ENCODE results near the gene CNGB1.
A peak's percentile ranks its signal among the peaks of the same experiment; 100 is the strongest.

The CNGB1 gene

GRCh38 chr16:57972306-57972705 lies 1.4 kb upstream of the CNGB1 start:
- DNase-seq (ENCODE audit: low read depth), result no peak

- DNase-seq (ENCODE audit: low read depth), result no peak
Observed at GRCh38 chr16:57971848-57972247, 920 bp upstream of the CNGB1 start.

- DNase-seq (ENCODE audit: low read depth), result no peak
Observed at GRCh38 chr16:57970319-57970718, 609 bp downstream of the CNGB1 start.

DNA sequence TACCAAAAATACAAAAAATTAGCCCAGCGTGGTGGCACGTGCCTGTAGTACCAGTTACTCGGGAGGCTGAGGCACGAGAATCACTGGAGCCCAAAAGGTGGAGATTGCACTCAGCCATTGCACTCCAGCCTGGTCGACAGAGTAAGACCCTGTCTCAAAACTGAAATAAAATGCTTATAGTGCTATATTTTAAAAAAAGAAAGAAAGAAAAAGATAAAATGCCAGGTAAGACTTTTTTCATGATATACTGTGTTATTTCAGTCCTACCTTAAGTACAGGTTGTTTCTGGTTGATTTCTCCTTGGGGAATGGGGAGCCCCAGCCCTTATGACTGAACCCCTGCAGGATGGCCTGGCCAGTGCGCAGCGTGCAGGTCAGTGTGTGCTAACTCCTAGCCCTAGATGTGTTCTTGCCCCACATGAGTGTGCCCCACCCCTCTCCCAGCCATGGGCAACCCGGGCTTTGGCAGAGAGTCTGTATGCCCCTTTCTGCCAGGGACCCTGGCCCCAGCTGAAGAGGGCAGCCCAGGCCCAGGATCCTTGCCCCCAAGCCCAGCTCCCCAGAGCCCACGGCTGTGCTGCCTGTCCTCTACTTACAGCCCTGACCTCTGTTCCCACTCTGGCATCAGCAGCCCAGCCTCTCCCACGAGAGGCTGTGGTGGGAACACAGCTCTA lies 1.3 kb downstream of the CNGB1 start:
- no peak for DNase-seq (ENCODE audit: low read depth)

DNA sequence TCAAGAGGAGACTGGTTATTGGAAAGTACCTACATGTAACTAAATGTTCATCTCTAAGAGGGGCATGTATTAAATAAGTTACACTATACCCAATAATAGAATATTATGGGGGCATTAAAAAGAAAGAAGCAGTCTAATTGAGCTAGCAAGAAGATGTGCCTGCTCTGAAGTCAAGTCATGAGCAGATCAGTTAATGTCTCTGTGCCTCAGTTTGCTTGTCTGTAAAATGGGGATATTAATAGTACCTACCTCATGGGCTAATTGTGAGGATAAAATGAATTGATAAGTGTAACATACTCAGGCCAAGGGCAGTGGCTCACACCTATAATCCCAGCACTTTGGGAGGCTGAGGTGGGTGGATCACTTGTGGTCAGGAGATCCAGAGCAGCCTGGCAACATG lies 3.0 kb downstream of the CNGB1 start:
- no peak for DNase-seq (ENCODE audit: low read depth)

DNA sequence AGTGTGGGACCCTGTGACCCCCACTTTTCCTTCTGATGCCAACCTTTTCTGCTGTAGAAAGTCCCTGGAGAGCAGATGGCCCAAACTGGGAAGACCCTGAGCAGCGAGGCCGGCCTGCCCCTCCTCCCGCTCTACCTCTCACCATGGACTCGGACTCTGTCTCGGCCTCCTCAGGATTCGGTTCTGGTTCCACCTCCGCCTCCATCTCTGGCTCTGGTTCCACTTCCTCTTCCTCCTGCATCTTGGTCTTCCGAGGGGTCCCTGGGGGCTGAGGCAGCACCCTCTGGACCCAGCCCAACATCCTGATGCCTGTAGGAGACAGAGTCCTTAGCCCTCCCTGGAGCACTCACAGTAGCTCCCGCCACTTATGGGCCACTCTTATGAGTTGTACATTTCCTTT lies 3.9 kb downstream of the CNGB1 start:
- DNase-seq (ENCODE audit: low read depth), result no peak

GRCh38 chr16:57966204-57966771 lies 4.6 kb downstream of the CNGB1 start:
- DNase-seq (ENCODE audit: low read depth), result peak; percentile 46

DNA sequence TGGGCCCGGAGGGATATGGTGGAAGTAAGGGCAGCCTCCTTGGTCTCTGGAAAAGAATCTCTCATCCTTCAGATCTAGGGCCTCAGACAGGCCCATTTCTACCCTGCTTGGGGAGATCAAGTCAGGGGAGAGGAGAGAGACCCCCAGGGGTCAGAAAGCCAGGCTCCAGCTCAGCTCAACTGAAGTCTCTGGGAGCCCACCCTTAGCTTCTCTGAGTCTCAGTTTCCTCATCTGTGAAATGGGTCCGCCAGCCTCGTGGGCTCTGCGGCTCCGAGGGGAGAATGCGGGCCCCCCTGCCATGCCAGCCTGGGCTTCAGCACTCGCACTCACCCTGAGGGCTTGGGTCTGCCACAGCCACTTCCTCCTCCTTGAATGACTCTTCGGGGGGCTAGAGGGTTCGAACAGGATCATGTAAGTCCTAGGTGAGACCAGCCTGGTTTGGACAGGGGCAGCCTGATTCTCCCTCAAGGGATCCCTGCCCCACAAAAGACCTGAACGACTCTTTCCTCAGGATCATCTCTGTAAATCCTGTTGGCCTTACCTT lies 6.7 kb downstream of the CNGB1 start:
- DNase-seq (ENCODE audit: low read depth), result no peak

- no peak for DNase-seq (ENCODE audit: low read depth)
Observed at GRCh38 chr16:57962756-57963155, 8.2 kb downstream of the CNGB1 start.

GRCh38 chr16:57962046-57962445 lies 8.9 kb downstream of the CNGB1 start:
- no peak for DNase-seq (ENCODE audit: low read depth)

DNA sequence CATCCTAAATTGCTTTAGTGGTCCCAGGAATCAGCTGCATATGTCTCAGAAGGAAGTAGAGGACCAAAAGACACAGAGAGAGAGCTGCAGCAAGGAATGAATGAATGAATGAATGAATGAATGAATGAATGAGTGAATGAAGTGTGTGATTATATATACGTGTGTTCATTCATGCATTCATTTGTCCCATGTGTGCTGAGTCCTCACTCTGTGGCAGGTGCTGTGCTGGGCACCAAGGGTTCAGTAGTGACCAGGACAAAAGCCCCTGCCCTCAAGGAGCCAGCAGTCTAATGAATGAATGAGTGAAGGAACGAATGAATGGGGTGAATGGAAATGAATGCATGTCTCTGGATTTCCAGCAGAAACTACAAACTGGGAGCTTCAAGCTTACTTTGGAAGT lies 9.4 kb downstream of the CNGB1 start:
- DNase-seq (ENCODE audit: low read depth), result no peak

DNA sequence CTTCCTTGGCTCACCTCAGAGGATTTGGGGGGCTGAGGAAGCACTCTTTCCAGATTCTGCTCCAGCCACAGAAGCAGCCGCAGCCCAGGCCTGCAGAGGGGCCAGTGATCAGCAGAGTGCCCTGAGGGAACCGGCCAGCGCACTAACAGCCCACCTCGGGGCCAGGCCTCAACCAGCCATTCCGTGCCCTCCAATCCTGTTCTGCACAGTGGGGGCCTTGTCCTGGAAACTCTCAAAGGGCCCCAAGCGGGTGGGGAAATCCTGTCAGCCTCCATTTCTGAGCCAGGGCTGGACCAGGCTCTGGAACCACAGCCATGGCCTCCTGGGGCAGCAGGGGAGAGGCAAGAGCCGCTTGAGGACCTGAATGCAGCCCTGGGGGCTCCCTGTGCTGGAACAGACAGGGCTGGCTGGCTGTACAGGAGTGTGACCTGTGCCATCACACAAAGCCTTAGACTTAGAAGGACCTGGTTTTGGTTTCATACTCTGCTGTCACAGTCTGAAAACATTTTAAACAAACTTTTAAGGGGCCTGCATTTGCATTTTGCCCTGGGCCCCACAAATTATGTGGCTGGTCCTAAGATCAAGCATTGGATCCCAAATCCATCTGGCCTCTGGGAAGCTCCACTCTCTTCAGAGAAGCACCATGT lies 10.0 kb downstream of the CNGB1 start:
- no peak for DNase-seq (ENCODE audit: low read depth)

- DNase-seq (ENCODE audit: low read depth), result no peak
Observed at GRCh38 chr16:57960310-57960709, 10.6 kb downstream of the CNGB1 start.

DNA sequence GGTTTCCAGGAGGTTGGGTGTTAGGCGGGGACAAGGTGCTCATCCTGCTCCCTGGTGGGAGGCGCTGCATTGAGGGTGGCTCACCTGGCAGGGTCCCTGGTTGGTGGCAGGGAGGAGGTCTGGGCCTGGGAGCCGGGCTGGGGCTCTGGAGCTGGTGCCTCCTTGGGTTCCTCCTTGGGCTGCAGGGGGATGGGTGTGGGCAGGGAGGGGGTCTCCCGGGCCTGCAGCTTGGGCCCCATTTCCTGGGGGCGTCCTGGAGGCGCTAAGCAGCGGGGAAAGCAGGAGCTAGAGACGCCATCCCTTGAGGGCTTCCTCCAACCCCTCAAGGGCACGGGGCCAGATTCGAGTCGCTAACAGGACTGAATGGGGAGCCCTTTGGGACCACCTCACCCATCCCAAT lies 11.1 kb downstream of the CNGB1 start:
- no peak for DNase-seq (ENCODE audit: low read depth)

DNA sequence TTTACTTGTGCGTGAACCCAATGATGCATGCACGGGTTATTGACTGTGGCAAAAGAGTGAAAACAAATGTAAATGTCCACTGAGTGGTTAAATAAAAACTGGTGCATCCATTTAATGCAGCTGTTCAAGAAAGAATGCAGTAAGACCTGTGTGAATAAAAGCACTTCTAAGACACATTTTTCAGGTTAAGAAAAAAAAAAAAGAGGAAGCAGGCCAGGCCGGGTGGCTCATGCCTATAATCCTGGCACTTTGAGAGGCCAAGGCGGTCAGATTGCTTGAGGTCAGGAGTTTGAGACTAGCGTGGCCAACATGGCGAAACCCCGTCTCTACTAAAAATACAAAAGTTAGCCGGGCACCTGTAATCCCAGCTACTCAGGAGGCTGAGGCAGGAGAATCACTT lies 11.8 kb downstream of the CNGB1 start:
- DNase-seq (ENCODE audit: low read depth), result no peak

GRCh38 chr16:57958544-57958943 lies 12.4 kb downstream of the CNGB1 start:
- no peak for DNase-seq (ENCODE audit: low read depth)

- no peak for DNase-seq (ENCODE audit: low read depth)
Observed at GRCh38 chr16:57957673-57958392, 13.1 kb downstream of the CNGB1 start.

DNA sequence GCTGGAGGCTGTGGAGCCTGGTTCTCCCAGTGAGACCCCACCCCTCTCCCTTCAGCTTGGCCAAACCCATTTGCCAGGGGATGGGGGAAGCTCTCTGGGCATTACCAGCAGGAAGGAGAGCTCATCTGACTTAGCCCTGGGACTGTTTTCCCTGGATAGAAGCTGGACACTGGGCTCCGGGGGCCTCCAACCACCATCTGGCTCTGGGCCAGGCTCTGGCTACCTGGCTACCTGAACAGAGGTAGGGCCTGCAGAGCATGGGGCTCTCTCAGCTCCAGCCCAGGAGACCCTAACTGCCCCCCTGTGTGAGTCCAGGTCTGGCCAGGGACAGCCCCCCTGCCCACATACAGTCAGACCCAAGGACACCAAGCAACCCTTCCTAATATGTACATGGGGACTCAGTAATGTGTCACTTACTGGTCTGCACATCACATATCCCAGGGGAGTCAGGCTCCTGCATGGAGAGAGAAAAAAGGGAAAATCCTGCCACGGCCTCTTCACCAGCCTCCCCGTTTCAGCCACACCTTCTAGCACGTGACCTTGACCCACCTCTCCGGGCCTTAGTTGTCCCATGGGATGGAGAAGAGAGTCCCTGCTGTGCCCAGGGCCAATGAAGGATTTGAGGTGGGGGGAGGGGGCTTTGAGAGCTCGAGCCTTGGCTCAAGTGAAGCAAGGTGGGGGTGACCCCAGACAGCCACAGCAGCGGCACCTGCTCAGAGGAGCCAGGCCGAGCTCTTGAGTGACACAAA lies 13.8 kb downstream of the CNGB1 start:
- DNase-seq (ENCODE audit: low read depth), result no peak

DNA sequence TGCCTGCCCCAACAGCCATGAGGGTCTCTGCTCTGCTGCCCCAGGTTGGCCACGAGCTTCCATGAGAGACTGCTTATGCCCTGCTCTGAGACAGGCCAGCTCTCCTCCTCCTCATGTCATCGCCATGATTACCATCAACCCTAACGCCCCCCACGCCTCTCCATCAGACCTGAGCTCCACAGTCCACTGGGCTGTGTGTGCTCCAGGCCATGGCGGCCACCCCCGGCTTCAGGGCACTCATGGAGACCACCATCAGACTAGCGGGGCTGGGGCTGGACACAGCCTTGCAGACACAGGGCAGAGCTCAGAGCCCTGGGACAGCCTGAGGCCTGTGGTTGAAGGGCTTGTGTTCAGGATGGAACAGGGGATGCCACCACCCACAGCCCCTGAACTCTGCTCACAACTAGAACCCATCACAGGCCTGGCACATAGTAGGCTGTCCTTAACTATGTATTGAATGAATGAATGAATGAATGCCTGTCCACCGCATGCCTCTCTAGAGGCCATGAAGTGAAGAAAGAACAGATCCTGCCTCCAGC lies 14.6 kb downstream of the CNGB1 start:
- DNase-seq (ENCODE audit: low read depth), result no peak

DNA sequence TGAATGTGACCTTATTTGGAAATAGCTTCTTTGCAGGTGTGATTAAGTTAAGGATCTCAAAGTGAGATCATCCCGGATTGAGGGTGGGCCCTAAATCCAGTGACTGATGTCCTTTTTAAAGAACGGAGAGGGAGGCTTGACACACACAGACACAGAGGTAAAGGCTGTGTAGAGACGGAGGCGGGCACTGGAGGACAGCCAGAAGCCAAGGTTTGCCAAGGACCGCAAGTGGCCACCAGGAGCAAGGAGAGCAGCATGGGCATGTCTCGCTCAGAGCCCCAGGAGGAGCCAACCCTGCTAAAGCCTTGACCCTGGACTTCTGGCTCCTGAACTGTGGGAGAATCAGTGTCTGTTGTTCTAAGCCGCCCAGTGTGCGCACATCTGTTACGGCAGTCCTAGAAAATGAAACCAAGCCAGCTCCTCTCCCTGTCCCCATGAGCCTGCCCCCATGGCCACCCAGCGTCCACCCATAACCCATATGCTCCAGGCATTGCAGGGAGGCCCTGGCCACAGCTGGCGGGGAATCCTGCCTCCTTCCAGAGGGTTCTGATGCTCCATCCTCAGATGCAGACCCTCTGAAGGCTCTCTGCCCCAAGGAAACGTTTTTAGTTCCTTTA lies 15.2 kb downstream of the CNGB1 start:
- no peak for DNase-seq (ENCODE audit: low read depth)

DNA sequence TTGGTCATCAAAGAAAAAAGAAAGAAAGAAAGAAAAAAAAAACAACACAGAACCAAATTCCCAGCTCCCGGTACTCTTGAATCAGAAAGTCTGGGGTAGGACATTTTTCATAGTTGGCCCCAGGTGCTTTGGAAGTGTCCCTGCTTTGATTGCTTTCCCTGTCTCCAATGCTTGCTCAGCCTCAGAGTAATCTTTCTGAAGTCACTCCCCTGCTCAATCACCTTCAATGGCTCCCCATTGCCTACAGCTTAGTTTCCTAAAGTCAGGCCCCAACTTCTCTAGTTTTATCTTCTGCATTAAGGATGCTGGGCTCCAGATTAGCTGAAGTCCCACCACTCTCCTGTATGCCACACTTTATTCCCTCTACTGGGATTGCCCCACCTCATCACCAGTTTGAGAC lies 17.1 kb downstream of the CNGB1 start:
- no peak for DNase-seq (ENCODE audit: low read depth)

All from stromal cell of bone marrow (primary cell).